Prostate gland (tissue), 2 donors: ENCODE results near the gene INPP5A. TPM values are rescaled to one million over a fixed set of nuclear protein-coding genes. Genes with fewer than 3 reads are reported as not detected.

Source experiments
- DNase-seq: peaks from one replicate; pipeline ENCODE4 v3.0.0-alpha.2; 2019; ENCODE audit warnings: low spot score
- H3K27ac ChIP-seq, 2 donors: fragments of 200-600 bp; sonication (generic); 2 replicates each; pipeline ENCODE4 v1.5.1; 2017 to 2019
- H3K27me3 ChIP-seq: fragments of 200-600 bp; sonication (generic); replicated peaks from 2 replicates; pipeline ENCODE4 v1.5.1; 2019; ENCODE audit not compliant: insufficient read depth
- H3K36me3 ChIP-seq, 2 donors: fragments of 200-600 bp; sonication (generic); 1 replicate in 1 of 2; 2 replicates in 1 of 2; pipeline versions ENCODE4 v1.5.1 to v1.8.1; 2017 to 2019
- H3K4me1 ChIP-seq: fragments of 200-600 bp; sonication (generic); replicated peaks from 2 replicates; pipeline ENCODE4 v1.5.1; 2019
- H3K4me3 ChIP-seq, 2 donors: fragments of 200-600 bp; sonication (generic); 2 replicates each; pipeline ENCODE4 v1.5.1; 2017 to 2019
- H3K9me3 ChIP-seq: fragments of 200-600 bp; sonication (generic); 2 replicates; pipeline ENCODE4 v1.5.1; 2017
- CTCF ChIP-seq, 4 experiments: fragments of 200-600 bp in 2 of 4; fragments of 450-650 bp in 2 of 4; sonication (generic) in 2 of 4; IDR thresholded peaks; 1 replicate in 3 of 4; 2 replicates in 1 of 4; pipeline ENCODE4 v1.5.1; 2016 to 2019; ENCODE audit warnings: antibody characterized with exemption in 4 of 4, mild to moderate bottlenecking in 2 of 4, moderate library complexity in 2 of 4
- POLR2A ChIP-seq: fragments of 450-650 bp; IDR thresholded peaks from one replicate; pipeline ENCODE4 v1.6.1; 2016; ENCODE audit warnings: antibody characterized with exemption, mild to moderate bottlenecking
- POLR2AphosphoS5 ChIP-seq: sonication (generic); formaldehyde crosslinking; IDR thresholded peaks from one replicate; pipeline ENCODE4 v1.6.1; 2017; ENCODE audit warnings: antibody characterized with exemption
- WGBS: methylation state at CpG from one replicate; pipeline ENCODE4 v1.1.5; 2018; 5-methylcytosine and 5-hydroxymethylcytosine counted together
- intact Hi-C: fragments of 100-400 bp; cut with DNase I; formaldehyde crosslinking; loops from one replicate; pipeline ENCODE4 v1.14.2; 2022
- total RNA-seq, 2 donors: library from RNA; depleted of rRNA; stranded (reverse); fragments of >200 nt; gene quantifications; one replicate each; pipeline ENCODE4 v1.1.0, GENCODE V29; 2016

Gene INPP5A
- total RNA-seq, 2 donors from 2014 or later: 49.5 to 83.3 TPM

DNA sequence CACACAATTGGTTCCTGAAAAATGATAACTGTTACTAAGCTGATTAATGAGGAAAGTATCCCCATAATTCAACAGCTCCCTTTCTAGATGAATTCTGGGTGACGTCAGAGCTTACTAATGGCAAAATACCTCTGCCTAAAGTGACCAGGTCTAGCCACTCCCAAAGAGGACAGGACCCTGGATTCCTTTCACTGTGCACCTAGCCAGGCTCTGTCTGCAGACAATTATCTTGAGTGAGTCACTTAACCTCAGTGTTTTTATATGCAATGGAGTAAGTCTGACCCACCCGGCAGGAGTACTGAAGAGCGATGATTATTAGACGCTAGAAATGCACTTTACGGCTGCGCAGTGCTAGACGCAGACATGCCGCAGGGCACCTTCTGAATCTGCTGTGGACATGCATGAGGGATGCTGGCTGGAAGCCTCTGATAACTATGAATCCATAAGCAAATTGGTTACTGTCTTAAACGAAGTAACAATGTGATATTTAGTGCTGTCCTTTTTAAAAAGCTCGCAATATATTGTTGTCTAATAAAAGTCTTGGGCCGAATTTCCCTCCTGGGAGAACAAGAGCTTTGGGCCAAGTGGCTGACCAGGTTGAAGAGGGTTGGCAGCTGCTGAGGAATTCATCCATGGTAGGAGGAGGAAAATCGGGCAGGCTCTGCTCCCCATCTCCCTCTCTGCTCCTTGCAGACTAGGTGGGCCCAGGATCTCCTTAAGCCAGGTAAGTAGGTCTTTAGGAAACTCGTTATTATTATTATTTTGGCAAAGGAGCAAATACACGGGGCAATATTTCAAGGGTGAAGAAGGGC, 4.6 kb upstream of the INPP5A start:
- no peak for TF ChIP-seq POLR2A
- TF ChIP-seq POLR2AphosphoS5: no peak
- no peak for TF ChIP-seq CTCF (IDR thresholded peaks at IDR 0.05)
- Histone ChIP-seq H3K27me3 (no peaks in the 10 kb centered on the region), H3K4me3 (no peak overlapping the region), H3K27ac (no peak overlapping the region), H3K4me1 (peaks cover 3% of the 10 kb centered on the region), H3K36me3 (no peaks in the 10 kb centered on the region), H3K9me3 (no peaks in the 10 kb centered on the region)
- DNase-seq: no peak
- WGBS: 70% methylated on average over 14 of the region's 14 CpGs
- intact Hi-C loops: no loop called here

DNA sequence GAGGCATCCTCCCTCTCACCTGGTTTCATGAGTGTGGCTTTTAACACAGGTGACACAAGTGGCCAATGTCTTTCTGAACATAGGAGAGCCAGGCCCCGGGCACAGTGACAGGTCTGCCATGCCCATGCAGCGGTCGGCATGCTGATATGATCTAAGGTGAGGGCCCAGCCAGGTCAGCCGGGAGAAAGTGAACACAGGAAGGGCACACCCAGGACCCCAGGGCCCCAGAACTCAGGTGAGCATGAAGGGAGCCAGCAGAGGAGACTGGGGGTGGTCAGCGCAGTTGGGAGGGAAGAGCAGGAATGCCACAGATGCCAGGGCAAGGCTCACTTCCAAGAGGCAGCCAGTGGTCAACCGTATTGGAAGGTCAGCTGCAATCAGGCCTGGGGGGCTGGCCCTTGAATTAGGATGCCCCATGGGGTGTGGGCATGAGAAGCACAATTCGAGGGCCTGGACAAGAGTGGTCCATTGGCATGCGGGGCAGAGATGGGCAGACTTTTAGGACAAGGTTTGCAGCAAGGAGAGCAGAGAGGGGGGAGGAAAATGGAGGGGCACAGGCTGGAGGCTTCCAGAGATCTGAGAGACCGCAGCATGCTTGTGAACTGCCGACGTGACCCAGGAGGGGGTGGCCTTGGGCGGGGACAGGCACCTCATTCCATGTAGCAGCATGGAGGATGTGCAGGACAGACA, 3.9 kb upstream of the INPP5A start:
- no peak for DNase-seq
- Histone ChIP-seq H3K36me3 (no peaks in the 10 kb centered on the region), H3K9me3 (no peaks in the 10 kb centered on the region), H3K27me3 (no peaks in the 10 kb centered on the region), H3K4me1 (peaks cover 4% of the 10 kb centered on the region), H3K4me3 (no peak overlapping the region), H3K27ac (no peak overlapping the region)
- intact Hi-C loops: no loop called here
- TF ChIP-seq CTCF (IDR thresholded peaks at IDR 0.05) (no peak), POLR2AphosphoS5 (no peak), POLR2A (no peak)
- 87% methylated on average over 12 of the region's 12 CpGs for WGBS

- DNase-seq: no peak
- H3K4me3 ChIP-seq: no peak overlapping the region
- no peak for TF ChIP-seq POLR2A
- no peak for TF ChIP-seq POLR2AphosphoS5
- TF ChIP-seq CTCF (IDR thresholded peaks at IDR 0.05): no peak
- no peaks in the 10 kb centered on the region for H3K27me3 ChIP-seq
- no peaks in the 10 kb centered on the region for H3K9me3 ChIP-seq
- no peak overlapping the region for H3K27ac ChIP-seq
- no peaks in the 10 kb centered on the region for H3K36me3 ChIP-seq
- intact Hi-C loops: no loop called here
- peaks cover 10% of the 10 kb centered on the region for H3K4me1 ChIP-seq
- 72% methylated on average over 8 of the region's 8 CpGs for WGBS
These were observed 3.1 kb upstream of the INPP5A start for GRCh38 chr10:132534391-132535064.

GRCh38 chr10:132535065-132535651, 2.4 kb upstream of the INPP5A start:
- no peaks in the 10 kb centered on the region for H3K9me3 ChIP-seq
- H3K4me1 ChIP-seq: peaks cover 13% of the 10 kb centered on the region
- no peaks in the 10 kb centered on the region for H3K27me3 ChIP-seq
- TF ChIP-seq POLR2A (no peak), POLR2AphosphoS5 (no peak), CTCF (IDR thresholded peaks at IDR 0.05) (no peak)
- no peaks in the 10 kb centered on the region for H3K36me3 ChIP-seq
- no peak overlapping the region for H3K27ac ChIP-seq
- no peak for DNase-seq
- H3K4me3 ChIP-seq: no peak overlapping the region
- 92% methylated on average over 18 of the region's 18 CpGs for WGBS
- intact Hi-C loops: no loop called here
